Erythroblast (primary cell): ENCODE measurements around the gene ITIH4.

Source experiments
- GATA1 ChIP-seq: IDR thresholded peaks from 2 replicates; pipeline ENCODE4 v1.6.1; 2011; ENCODE audit warnings: low read depth, mild to moderate bottlenecking, control low read depth, low read length, moderate library complexity
- POLR2A ChIP-seq: IDR thresholded peaks from 2 replicates; pipeline ENCODE4 v1.6.1; 2011; ENCODE audit warnings: mild to moderate bottlenecking, low read length

DNA sequence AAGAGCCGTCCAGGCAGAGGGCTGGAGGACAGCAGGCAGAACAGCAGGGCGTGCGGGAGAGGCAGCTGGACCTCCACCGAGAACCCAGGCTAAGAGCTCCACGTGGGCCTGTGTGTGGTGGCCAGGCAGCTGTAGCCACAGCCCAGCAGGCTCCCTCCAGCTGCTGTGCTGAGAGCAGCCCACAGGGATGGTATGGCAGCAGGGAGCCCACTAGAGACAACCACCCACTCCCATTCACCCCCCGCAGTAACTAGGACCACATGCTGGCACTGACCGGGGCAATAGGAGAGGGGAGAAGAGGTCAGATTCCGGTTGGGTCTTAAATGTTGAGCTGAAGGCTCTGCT lies 29.9 kb upstream of the ITIH4 start:
- TF ChIP-seq POLR2A, result no peak
- no peak for TF ChIP-seq GATA1
